ENCODE results near the gene MICAL3. TPM values are rescaled to one million over a fixed set of nuclear protein-coding genes. Genes with fewer than 3 reads are reported as not detected.

Gene MICAL3
- total RNA-seq, 2 donors from 2014 or later: 33.6 to 34.0 TPM

- intact Hi-C loops (cut with DNase I): no loop called here
- Histone ChIP-seq H3K27ac (no peak overlapping the region), H3K36me3 (replicated peaks in 1 of 2; ENCODE audit: insufficient read depth in 1 of 2, low read depth in 2 of 2) (no peaks in the 10 kb centered on the region), H3K4me3 (no peak overlapping the region), H3K9me3 (no peaks in the 10 kb centered on the region), H3K4me1 (peaks cover 61% of the 10 kb centered on the region), H3K27me3 (no peaks in the 10 kb centered on the region)
- no peak for ATAC-seq
- WGBS, 2 donors: 89 to 97% methylated on average over 6 of the region's 6 CpGs
- DNase-seq: no peak
- TF ChIP-seq POLR2A (IDR thresholded peaks at IDR 0.05): no peak
Observed at GRCh38 chr22:17920992-17921650, 103.2 kb downstream of the MICAL3 start.

- intact Hi-C loops (cut with DNase I): no loop called here
- peak; percentile 30 for ATAC-seq
- peak in 3 of 4 donors; percentile 40 to 48 (median 45) for DNase-seq
- H3K4me3 ChIP-seq: no peak overlapping the region
- H3K36me3 ChIP-seq (replicated peaks in 1 of 2; ENCODE audit: insufficient read depth in 1 of 2, low read depth in 2 of 2): no peaks in the 10 kb centered on the region
- peaks cover 52% of the 10 kb centered on the region for H3K4me1 ChIP-seq
- no peaks in the 10 kb centered on the region for H3K9me3 ChIP-seq
- H3K27me3 ChIP-seq: no peaks in the 10 kb centered on the region
- H3K27ac ChIP-seq: peak overlapping the region in 1 of 4 donors; percentile 27
- TF ChIP-seq CTCF (IDR thresholded peaks at IDR 0.05) (no peak), POLR2A (IDR thresholded peaks at IDR 0.05) (no peak)
- 38 to 45% methylated on average over 14 to 15 of the region's 15 CpGs for WGBS, 2 donors
Observed at GRCh38 chr22:17920145-17920605, 104.2 kb downstream of the MICAL3 start.

GRCh38 chr22:17919276-17920144, 104.9 kb downstream of the MICAL3 start:
- no peak for ATAC-seq
- Histone ChIP-seq H3K27ac (no peak overlapping the region), H3K36me3 (replicated peaks in 1 of 2; ENCODE audit: insufficient read depth in 1 of 2, low read depth in 2 of 2) (no peaks in the 10 kb centered on the region), H3K4me3 (no peak overlapping the region), H3K4me1 (peaks cover 45% of the 10 kb centered on the region), H3K27me3 (no peaks in the 10 kb centered on the region), H3K9me3 (no peaks in the 10 kb centered on the region)
- TF ChIP-seq CTCF (IDR thresholded peaks at IDR 0.05) (no peak), POLR2A (IDR thresholded peaks at IDR 0.05) (no peak)
- no peak for DNase-seq
- intact Hi-C loops (cut with DNase I): no loop called here
- 74 to 78% methylated on average over 8 to 11 of the region's 11 CpGs for WGBS, 2 donors

GRCh38 chr22:17918840-17919239, 105.5 kb downstream of the MICAL3 start:
- H3K27ac ChIP-seq: no peak overlapping the region
- no peak overlapping the region for H3K4me3 ChIP-seq
- H3K9me3 ChIP-seq: no peaks in the 10 kb centered on the region
- TF ChIP-seq CTCF (IDR thresholded peaks at IDR 0.05) (no peak), POLR2A (IDR thresholded peaks at IDR 0.05) (no peak)
- 81 to 92% methylated on average over 5 of the region's 5 CpGs for WGBS, 2 donors
- ATAC-seq (no peak), DNase-seq (no peak)
- H3K4me1 ChIP-seq: peaks cover 39% of the 10 kb centered on the region
- no peaks in the 10 kb centered on the region for H3K27me3 ChIP-seq
- H3K36me3 ChIP-seq (replicated peaks in 1 of 2; ENCODE audit: insufficient read depth in 1 of 2, low read depth in 2 of 2): no peaks in the 10 kb centered on the region
- intact Hi-C loops (cut with DNase I): no loop called here

- TF ChIP-seq CTCF (IDR thresholded peaks at IDR 0.05) (no peak), POLR2A (IDR thresholded peaks at IDR 0.05) (no peak)
- H3K27me3 ChIP-seq: no peaks in the 10 kb centered on the region
- peaks cover 26% of the 10 kb centered on the region for H3K4me1 ChIP-seq
- no peaks in the 10 kb centered on the region for H3K9me3 ChIP-seq
- intact Hi-C loops (cut with DNase I): no loop called here
- 81 to 83% methylated on average over 2 to 6 of the region's 6 CpGs for WGBS, 2 donors
- H3K36me3 ChIP-seq (replicated peaks in 1 of 2; ENCODE audit: insufficient read depth in 1 of 2, low read depth in 2 of 2): no peaks in the 10 kb centered on the region
- no peak overlapping the region for H3K27ac ChIP-seq
- no peak for ATAC-seq
- H3K4me3 ChIP-seq: no peak overlapping the region
- DNase-seq: no peak
Observed at GRCh38 chr22:17917490-17917983, 106.8 kb downstream of the MICAL3 start.
